ENCODE results near the gene CDIP1.

DNA sequence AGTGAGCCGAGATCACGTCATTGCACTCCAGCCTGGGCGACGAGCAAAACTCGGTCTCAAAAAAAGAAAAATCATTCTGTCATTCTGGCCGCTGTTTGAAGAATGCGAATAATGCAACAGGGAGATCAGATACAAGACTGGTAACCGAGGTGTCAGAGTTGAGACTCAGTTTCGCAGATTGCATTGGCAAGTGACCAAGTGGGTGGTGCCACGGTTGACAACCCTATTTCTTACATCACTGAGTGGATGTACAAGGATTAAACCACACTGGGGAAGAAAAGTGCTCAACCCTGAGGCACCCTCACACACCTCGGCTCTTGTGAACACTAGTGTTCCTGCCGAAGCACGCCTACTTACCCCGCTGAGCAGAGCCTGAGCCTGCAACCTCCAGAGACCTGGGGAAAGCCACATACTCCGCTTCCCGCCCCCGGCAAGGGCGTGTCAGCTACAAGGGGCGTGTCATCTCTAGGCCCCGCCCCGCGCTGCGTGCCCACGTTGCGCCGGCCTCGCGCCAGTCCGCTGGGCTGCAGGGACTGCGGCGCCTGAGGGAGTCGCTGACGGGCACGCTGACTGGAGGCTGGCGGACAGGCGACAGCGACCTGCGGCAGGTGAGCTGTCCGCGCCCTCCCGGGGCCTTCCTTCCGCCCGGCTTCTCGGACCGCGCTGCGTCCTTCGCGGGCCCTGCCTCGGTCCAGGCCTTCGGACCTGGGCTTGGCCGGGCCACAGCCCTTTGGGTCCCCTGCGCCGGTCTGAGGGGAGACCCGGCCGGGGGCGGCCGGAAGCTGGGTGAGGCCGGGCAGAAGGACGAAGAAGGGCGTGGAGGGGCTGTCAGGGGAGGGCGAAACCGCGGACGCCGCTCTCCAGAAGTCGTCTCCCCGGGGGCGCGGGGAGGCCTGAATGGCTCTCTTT is 62.4 kb downstream of the CDIP1 start, which contains the start of gene HMOX2:
- TF ChIP-seq, protein P1, sequence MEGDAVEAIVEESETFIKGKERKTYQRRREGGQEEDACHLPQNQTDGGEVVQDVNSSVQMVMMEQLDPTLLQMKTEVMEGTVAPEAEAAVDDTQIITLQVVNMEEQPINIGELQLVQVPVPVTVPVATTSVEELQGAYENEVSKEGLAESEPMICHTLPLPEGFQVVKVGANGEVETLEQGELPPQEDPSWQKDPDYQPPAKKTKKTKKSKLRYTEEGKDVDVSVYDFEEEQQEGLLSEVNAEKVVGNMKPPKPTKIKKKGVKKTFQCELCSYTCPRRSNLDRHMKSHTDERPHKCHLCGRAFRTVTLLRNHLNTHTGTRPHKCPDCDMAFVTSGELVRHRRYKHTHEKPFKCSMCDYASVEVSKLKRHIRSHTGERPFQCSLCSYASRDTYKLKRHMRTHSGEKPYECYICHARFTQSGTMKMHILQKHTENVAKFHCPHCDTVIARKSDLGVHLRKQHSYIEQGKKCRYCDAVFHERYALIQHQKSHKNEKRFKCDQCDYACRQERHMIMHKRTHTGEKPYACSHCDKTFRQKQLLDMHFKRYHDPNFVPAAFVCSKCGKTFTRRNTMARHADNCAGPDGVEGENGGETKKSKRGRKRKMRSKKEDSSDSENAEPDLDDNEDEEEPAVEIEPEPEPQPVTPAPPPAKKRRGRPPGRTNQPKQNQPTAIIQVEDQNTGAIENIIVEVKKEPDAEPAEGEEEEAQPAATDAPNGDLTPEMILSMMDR (IDR thresholded peaks at IDR 0.05), result peak in 6 of 7 experiments; percentile 17 to 63 (median 42)
- TF ChIP-seq POLR2A (IDR thresholded peaks at IDR 0.05), result peak; percentile 93 to 95 (median 94)

All from body of pancreas (tissue), 4 donors.